GM12875 (cell line): ENCODE results near the gene ZNF367.

ENCODE experiments used
- H3K4me3 ChIP-seq: one replicate; pipeline ENCODE4 v1.5.1; 2011; ENCODE audit warnings: low read depth, low read length, control low read depth
- CTCF ChIP-seq: IDR thresholded peaks from 2 replicates; pipeline ENCODE4 v1.5.1; 2011; ENCODE audit warnings: low read depth, mild to moderate bottlenecking, control low read depth, inconsistent platforms, low read length, moderate library complexity, borderline replicate concordance; ENCODE audit not compliant: insufficient read depth

ZNF367 gene

GRCh38 chr9:96413302-96414221, 4.6 kb downstream of the ZNF367 start:
- TF ChIP-seq CTCF, result no peak
- no peak overlapping the region for H3K4me3 ChIP-seq

GRCh38 chr9:96412174-96412913, 5.8 kb downstream of the ZNF367 start:
- no peak for TF ChIP-seq CTCF
- no peak overlapping the region for H3K4me3 ChIP-seq

- no peak for TF ChIP-seq CTCF
Observed at GRCh38 chr9:96411129-96411838, 6.9 kb downstream of the ZNF367 start.

GRCh38 chr9:96408409-96409280, 9.5 kb downstream of the ZNF367 start:
- H3K4me3 ChIP-seq, result no peak overlapping the region
- no peak for TF ChIP-seq CTCF

More at GRCh38 chr9:96411129-96411838, 6.9 kb downstream of the ZNF367 start:
- no peak overlapping the region for H3K4me3 ChIP-seq

GRCh38 chr9:96400132-96400910, 17.8 kb downstream of the ZNF367 start:
- no peak overlapping the region for H3K4me3 ChIP-seq
- TF ChIP-seq CTCF, result no peak

GRCh38 chr9:96399325-96399633, 18.9 kb downstream of the ZNF367 start:
- no peak overlapping the region for H3K4me3 ChIP-seq
- no peak for TF ChIP-seq CTCF
